H1 (cell line): ENCODE results near the gene CISH. TPM values are rescaled to one million over a fixed set of nuclear protein-coding genes. Genes with fewer than 3 reads are reported as not detected.

Experiments
- CTCF ChIA-PET: fragments of 300-600 bp; sonication (Branson Sonifier 250); formaldehyde crosslinking; loops from one replicate; lab custom pipeline; 2021; ENCODE audit not compliant: partially characterized antibody; lab: Charles Lee
- POLR2A ChIA-PET: fragments of 300-600 bp; sonication (Branson Sonifier 250); formaldehyde crosslinking; loops from one replicate; lab custom pipeline; 2021; ENCODE audit warnings: inconsistent platforms; ENCODE audit not compliant: partially characterized antibody; lab: Charles Lee
- DNase-seq, 2 experiments: peaks; one replicate each; pipeline versions ENCODE4 v3.0.0 to v3.0.0-alpha.2; 2010 to 2022; ENCODE audit warnings: low spot score in 2 of 2, low read depth in 1 of 2, mixed read lengths in 1 of 2
- FAIRE-seq: peaks from 2 replicates; lab custom pipeline; 2011; peaks lifted over from hg19 to GRCh38; lab: Jason Lieb, UNC
- H2AFZ ChIP-seq: 2 replicates; pipeline ENCODE4 v1.8.1; 2012; ENCODE audit warnings: low read length, inconsistent platforms
- H2AK5ac ChIP-seq: 2 replicates; pipeline ENCODE4 v1.6.1; 2013; ENCODE audit warnings: low read depth, low read length
- H2BK120ac ChIP-seq: replicated peaks from 2 replicates; pipeline ENCODE3; 2013; ENCODE audit warnings: low read depth, low read length, inconsistent platforms
- H2BK12ac ChIP-seq: 2 replicates; pipeline ENCODE4 v1.6.1; 2013; ENCODE audit warnings: low read depth, low read length
- H2BK15ac ChIP-seq: 2 replicates; pipeline ENCODE4 v1.6.1; 2013; ENCODE audit warnings: low read length
- H2BK20ac ChIP-seq: 2 replicates; pipeline ENCODE4 v1.6.1; 2013; ENCODE audit warnings: low read length
- H2BK5ac ChIP-seq: 2 replicates; pipeline ENCODE4 v1.6.1; 2013; ENCODE audit warnings: low read depth, low read length
- H3K14ac ChIP-seq: 2 replicates; pipeline ENCODE4 v1.6.1; 2013; ENCODE audit warnings: inconsistent platforms; ENCODE audit not compliant: insufficient read length
- H3K18ac ChIP-seq: 2 replicates; pipeline ENCODE4 v1.6.1; 2013; ENCODE audit warnings: low read length; ENCODE audit errors: extremely low read depth
- H3K23ac ChIP-seq: 2 replicates; pipeline ENCODE4 v1.6.1; 2013; ENCODE audit warnings: inconsistent platforms; ENCODE audit not compliant: insufficient read length
- H3K23me2 ChIP-seq: 2 replicates; pipeline ENCODE4 v1.6.1; 2013; ENCODE audit warnings: low read depth, low read length
- H3K27ac ChIP-seq: 2 replicates; pipeline ENCODE4 v1.6.1; 2011; ENCODE audit warnings: low read depth, low read length, inconsistent platforms
- H3K27me3 ChIP-seq, 4 experiments: replicated peaks in 1 of 4; 1 replicate in 1 of 4; 2 replicates in 3 of 4; pipeline versions ENCODE4 v1.6.1 to v1.8.1; 2011 to 2013; ENCODE audit warnings: low read length in 3 of 4, mild to moderate bottlenecking in 3 of 4, inconsistent platforms in 2 of 4, mixed read lengths in 2 of 4, moderate library complexity in 1 of 4; ENCODE audit not compliant: control insufficient read depth in 3 of 4, insufficient read depth in 3 of 4; ENCODE audit errors: extremely low read depth in 1 of 4
- H3K36me3 ChIP-seq, 4 experiments: 2 replicates each; pipeline versions ENCODE4 v1.6.1 to v1.8.1; 2011 to 2013; ENCODE audit warnings: mild to moderate bottlenecking in 4 of 4, low read length in 3 of 4, moderate library complexity in 2 of 4, control low read depth in 1 of 4, inconsistent platforms in 1 of 4; ENCODE audit not compliant: insufficient read depth in 4 of 4, control insufficient read depth in 2 of 4
- H3K4ac ChIP-seq: replicated peaks from 2 replicates; pipeline ENCODE3; 2013; ENCODE audit warnings: low read length, low read depth, mixed read lengths, inconsistent platforms; ENCODE audit not compliant: insufficient read length
- H3K4me1 ChIP-seq, 4 experiments: replicated peaks in 1 of 4; 1 replicate in 1 of 4; 2 replicates in 3 of 4; pipeline versions ENCODE4 v1.6.1 to v1.8.1; 2011 to 2013; ENCODE audit warnings: low read length in 3 of 4, inconsistent platforms in 2 of 4, mixed read lengths in 1 of 4; ENCODE audit not compliant: insufficient read depth in 4 of 4, control insufficient read depth in 3 of 4
- H3K4me2 ChIP-seq, 2 experiments: 2 replicates each; pipeline versions ENCODE4 v1.6.1 to v1.8.1; 2011 to 2013; ENCODE audit warnings: low read depth in 2 of 2, low read length in 2 of 2, control low read depth in 1 of 2, inconsistent platforms in 1 of 2, mild to moderate bottlenecking in 1 of 2; ENCODE audit not compliant: insufficient read depth in 1 of 2
- H3K4me3 ChIP-seq, 4 experiments: fragments of 200-600, 300-600 bp in 1 of 4; sonication (generic), shearing (Covaris generic), sonication (Bioruptor Twin) in 1 of 4; 2 replicates each; pipeline versions ENCODE4 v1.5.1 to v1.8.1; 2011 to 2016; ENCODE audit warnings: low read length in 4 of 4, low read depth in 3 of 4, control low read depth in 2 of 4, inconsistent platforms in 2 of 4, mild to moderate bottlenecking in 2 of 4, mixed read lengths in 1 of 4, moderate library complexity in 1 of 4; ENCODE audit not compliant: insufficient read depth in 2 of 4; ENCODE audit errors: extremely low read depth in 1 of 4
- H3K56ac ChIP-seq: replicated peaks from 2 replicates; pipeline ENCODE3; 2013; ENCODE audit warnings: low read depth, mild to moderate bottlenecking, mixed read lengths, low read length, inconsistent platforms; ENCODE audit not compliant: insufficient read length
- H3K79me1 ChIP-seq: 2 replicates; pipeline ENCODE4 v1.6.1; 2013; ENCODE audit warnings: low read depth, low read length, control low read depth
- H3K79me2 ChIP-seq, 2 experiments: 2 replicates each; pipeline versions ENCODE4 v1.6.1 to v1.8.1; 2012 to 2013; ENCODE audit warnings: low read length in 2 of 2, mild to moderate bottlenecking in 2 of 2, inconsistent platforms in 1 of 2; ENCODE audit not compliant: insufficient read depth in 2 of 2, control insufficient read depth in 1 of 2
- H3K9ac ChIP-seq, 4 experiments: replicated peaks in 1 of 4; 1 replicate in 1 of 4; 2 replicates in 3 of 4; pipeline versions ENCODE4 v1.6.1 to v1.8.1; 2011 to 2013; ENCODE audit warnings: low read depth in 3 of 4, low read length in 3 of 4, control low read depth in 2 of 4, mild to moderate bottlenecking in 2 of 4, moderate library complexity in 2 of 4, inconsistent platforms in 1 of 4; ENCODE audit errors: extremely low read depth in 1 of 4
- H3K9me3 ChIP-seq, 2 experiments: 2 replicates each; pipeline versions ENCODE4 v1.6.1 to v1.8.1; 2012 to 2013; ENCODE audit warnings: mild to moderate bottlenecking in 2 of 2, moderate library complexity in 2 of 2, control low read depth in 1 of 2, inconsistent platforms in 1 of 2, low read depth in 1 of 2, low read length in 1 of 2, mixed read lengths in 1 of 2; ENCODE audit not compliant: insufficient read depth in 2 of 2
- H4K20me1 ChIP-seq, 2 experiments: replicated peaks in 1 of 2; 2 replicates each; pipeline versions ENCODE3 to v1.8.1; 2011 to 2013; ENCODE audit warnings: inconsistent platforms in 2 of 2, low read length in 2 of 2, mild to moderate bottlenecking in 1 of 2; ENCODE audit not compliant: insufficient read depth in 2 of 2, control insufficient read depth in 1 of 2
- H4K5ac ChIP-seq: 2 replicates; pipeline ENCODE4 v1.6.1; 2013; ENCODE audit warnings: low read length, low read depth, mixed read lengths, inconsistent platforms; ENCODE audit not compliant: insufficient read length
- H4K8ac ChIP-seq: 2 replicates; pipeline ENCODE4 v1.8.0; 2013; ENCODE audit warnings: mild to moderate bottlenecking, moderate library complexity, low read length, inconsistent platforms; ENCODE audit not compliant: insufficient read depth; ENCODE audit errors: extremely low read depth
- H4K91ac ChIP-seq: replicated peaks from 2 replicates; pipeline ENCODE3; 2013; ENCODE audit warnings: low read length, mixed read lengths, inconsistent platforms; ENCODE audit not compliant: insufficient read length
- CHD1 ChIP-seq: IDR thresholded peaks from 2 replicates; pipeline ENCODE4 v1.6.1; 2012; ENCODE audit warnings: low read depth, low read length, improper control_type of control experiment
- GABPA ChIP-seq: IDR thresholded peaks from 2 replicates; pipeline ENCODE4 v1.6.1; 2011; ENCODE audit warnings: mild to moderate bottlenecking, low read length, moderate library complexity, borderline replicate concordance; ENCODE audit not compliant: insufficient read depth
- JUND ChIP-seq: IDR thresholded peaks from 2 replicates; pipeline ENCODE4 v1.6.1; 2011; ENCODE audit warnings: mild to moderate bottlenecking, improper control_type of control experiment, low read length
- POLR2A ChIP-seq, 2 experiments: IDR thresholded peaks; 1 replicate in 1 of 2; 2 replicates in 1 of 2; pipeline ENCODE4 v1.6.1; 2011; ENCODE audit warnings: low read depth in 2 of 2, low read length in 2 of 2, mild to moderate bottlenecking in 2 of 2; ENCODE audit errors: control extremely low read depth in 1 of 2
- RFX5 ChIP-seq: IDR thresholded peaks from 2 replicates; pipeline ENCODE4 v1.6.1; 2011; ENCODE audit warnings: low read depth, low read length, improper control_type of control experiment, borderline replicate concordance
- RXRA ChIP-seq: IDR thresholded peaks from 2 replicates; pipeline ENCODE4 v1.6.1; 2011; ENCODE audit warnings: low read depth, mild to moderate bottlenecking, low read length, moderate library complexity; ENCODE audit not compliant: insufficient read depth
- SP4 ChIP-seq: IDR thresholded peaks from 2 replicates; pipeline ENCODE4 v1.6.1; 2012; ENCODE audit warnings: low read length, inconsistent platforms
- TAF1 ChIP-seq: IDR thresholded peaks from 2 replicates; pipeline ENCODE4 v1.6.1; 2011; ENCODE audit warnings: mild to moderate bottlenecking, low read depth, low read length
- TBP ChIP-seq: IDR thresholded peaks from 2 replicates; pipeline ENCODE4 v1.6.1; 2011; ENCODE audit warnings: low read depth, low read length, improper control_type of control experiment
- WGBS, 2 experiments: shearing (Covaris generic) in 1 of 2; methylation state at CpG; one replicate each; pipeline versions ENCODE4 v1.1.6 to v1.1.7; 2013 to 2015; ENCODE audit warnings: low lambda C conversion rate in 2 of 2, mixed read lengths in 2 of 2, inconsistent platforms in 1 of 2, low coverage in 1 of 2, missing lambda C conversion rate in 1 of 2; ENCODE audit not compliant: insufficient replicate concordance in 2 of 2, insufficient coverage in 1 of 2, insufficient read length in 1 of 2; ENCODE audit errors: extremely low coverage in 1 of 2, missing lambda C conversion rate in 1 of 2; 5-methylcytosine and 5-hydroxymethylcytosine counted together
- polyA plus RNA-seq, 7 experiments: library from polyadenylated mRNA; depleted of rRNA in 3 of 7; stranded (reverse) in 5 of 7; unstranded in 2 of 7; fragments of >200 nt in 5 of 7; fragments of 200-250 nt in 2 of 7; gene quantifications; 1 replicate in 5 of 7; 2 replicates in 1 of 7; 4 replicates in 1 of 7; pipeline versions ENCODE4 v1.2.1 to v1.2.3, GENCODE V29; 2011 to 2013; ENCODE audit warnings: missing spikeins in 2 of 7, mixed read lengths in 2 of 7
- total RNA-seq: library from RNA; stranded (reverse); fragmentation: NEBNext Ultra II Directional; extraction: Animal tissue kit (Norgen Biotek cat#: 25700); gene quantifications from 2 replicates; pipeline ENCODE4 v1.2.1, GENCODE V29; 2021
- TF ChIP-seq, protein P1 (sequence below), 3 experiments: IDR thresholded peaks; 1 replicate in 2 of 3; 2 replicates in 1 of 3; pipeline versions ENCODE4 v1.5.1 to v1.6.1; 2011; ENCODE audit warnings: low read length in 3 of 3, mild to moderate bottlenecking in 3 of 3, inconsistent platforms in 2 of 3, low read depth in 1 of 3, moderate library complexity in 1 of 3; ENCODE audit not compliant: insufficient read depth in 1 of 3; ENCODE audit errors: control extremely low read depth in 1 of 3

Gene CISH
- total and polyA plus RNA-seq, 2 of the 8 experiments (the other 6 are each of a cell fraction or from before 2014, with no cell fraction given), result 1.9 to 2.2 TPM

- FAIRE-seq (no peak), DNase-seq (no peak)
- Histone ChIP-seq H3K4me1 (peaks cover 0 to 6% (median 4%) of the 10 kb centered on the region in 4 experiments; a peak in 5 of 7 replicates), H4K20me1 (no peaks in the 10 kb centered on the region), H3K4ac (no peak overlapping the region), H3K56ac (no peak overlapping the region), H4K91ac (no peak overlapping the region), H3K36me3 (no peaks in the 10 kb centered on the region), H3K4me3 (peak overlapping the region in 1 of 4 experiments; percentile 83; a peak in 2 of 8 replicates), H3K14ac (no peak overlapping the region), H4K5ac (no peak overlapping the region), H3K18ac (no peak overlapping the region), H3K23me2 (peaks cover 15% of the 10 kb centered on the region; the same call in 1 of the 2 replicates), H3K79me2 (no peaks in the 10 kb centered on the region), H4K8ac (no peak overlapping the region; the same call in 1 of the 2 replicates), H3K9ac (no peak overlapping the region; a peak in 1 of 7 replicates), H2BK12ac (no peak overlapping the region), H2BK20ac (no peak overlapping the region), H3K27me3 (peaks cover 0 to 13% (median 5%) of the 10 kb centered on the region in 4 experiments; a peak in 4 of 7 replicates), H3K9me3 (no peaks in the 10 kb centered on the region), H2BK5ac (no peak overlapping the region), H3K4me2 (peak overlapping the region; percentile 78 to 88; a peak in 1 of 4 replicates), H2AK5ac (no peak overlapping the region), H2BK120ac (no peak overlapping the region), H2BK15ac (no peak overlapping the region), H3K79me1 (no peaks in the 10 kb centered on the region; the same call in 1 of the 2 replicates), H2AFZ (no peak overlapping the region), H3K23ac (no peak overlapping the region), H3K27ac (no peak overlapping the region)
- ChIA-PET CTCF (interaction anchor here (0.7 to 46.5 kb wide), 15 partner anchors 10 to 817 kb away, joined by 3 to 863 read pairs (median 4); partner anchors contain the start of genes CISH and MAPKAPK3), POLR2A (interaction anchor here (0.8 to 3.4 kb wide), 8 partner anchors 10 to 234 kb away, joined by 3 to 12 read pairs (median 3); partner anchors contain the start of gene CISH)
- WGBS, 2 experiments, result 83% methylated on average over 5 of the region's 5 CpGs; no CpG with 5 or more reads in 1 of the 2 experiments
- TF ChIP-seq SP4 (no peak), TBP (no peak), CHD1 (no peak), GABPA (no peak), JUND (no peak), TAF1 (no peak), RXRA (no peak), POLR2A (IDR thresholded peaks at IDR 0.05; ENCODE audit: control extremely low read depth in 1 of 2, low read depth in 2 of 2, low read length in 2 of 2) (no peak), RFX5 (no peak)
- TF ChIP-seq, protein P1, sequence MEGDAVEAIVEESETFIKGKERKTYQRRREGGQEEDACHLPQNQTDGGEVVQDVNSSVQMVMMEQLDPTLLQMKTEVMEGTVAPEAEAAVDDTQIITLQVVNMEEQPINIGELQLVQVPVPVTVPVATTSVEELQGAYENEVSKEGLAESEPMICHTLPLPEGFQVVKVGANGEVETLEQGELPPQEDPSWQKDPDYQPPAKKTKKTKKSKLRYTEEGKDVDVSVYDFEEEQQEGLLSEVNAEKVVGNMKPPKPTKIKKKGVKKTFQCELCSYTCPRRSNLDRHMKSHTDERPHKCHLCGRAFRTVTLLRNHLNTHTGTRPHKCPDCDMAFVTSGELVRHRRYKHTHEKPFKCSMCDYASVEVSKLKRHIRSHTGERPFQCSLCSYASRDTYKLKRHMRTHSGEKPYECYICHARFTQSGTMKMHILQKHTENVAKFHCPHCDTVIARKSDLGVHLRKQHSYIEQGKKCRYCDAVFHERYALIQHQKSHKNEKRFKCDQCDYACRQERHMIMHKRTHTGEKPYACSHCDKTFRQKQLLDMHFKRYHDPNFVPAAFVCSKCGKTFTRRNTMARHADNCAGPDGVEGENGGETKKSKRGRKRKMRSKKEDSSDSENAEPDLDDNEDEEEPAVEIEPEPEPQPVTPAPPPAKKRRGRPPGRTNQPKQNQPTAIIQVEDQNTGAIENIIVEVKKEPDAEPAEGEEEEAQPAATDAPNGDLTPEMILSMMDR (IDR thresholded peaks at IDR 0.05; ENCODE audit: control extremely low read depth in 1 of 3, insufficient read depth in 1 of 3, low read depth in 1 of 3, low read length in 3 of 3), result no peak
These were observed 40.9 kb downstream of the CISH start for GRCh38 chr3:50570508-50571279.
